Activated CD4-positive, alpha-beta T cell treated with anti-CD3 and anti-CD28 coated beads, Interleukin-2, amount 50 U/mL, for 1 hour (primary cell): Measurements from ENCODE around the gene CENPP.

ENCODE experiments used
- DNase-seq: peaks from one replicate; pipeline ENCODE4 v3.0.0-alpha.2; 2020

CENPP gene

DNA sequence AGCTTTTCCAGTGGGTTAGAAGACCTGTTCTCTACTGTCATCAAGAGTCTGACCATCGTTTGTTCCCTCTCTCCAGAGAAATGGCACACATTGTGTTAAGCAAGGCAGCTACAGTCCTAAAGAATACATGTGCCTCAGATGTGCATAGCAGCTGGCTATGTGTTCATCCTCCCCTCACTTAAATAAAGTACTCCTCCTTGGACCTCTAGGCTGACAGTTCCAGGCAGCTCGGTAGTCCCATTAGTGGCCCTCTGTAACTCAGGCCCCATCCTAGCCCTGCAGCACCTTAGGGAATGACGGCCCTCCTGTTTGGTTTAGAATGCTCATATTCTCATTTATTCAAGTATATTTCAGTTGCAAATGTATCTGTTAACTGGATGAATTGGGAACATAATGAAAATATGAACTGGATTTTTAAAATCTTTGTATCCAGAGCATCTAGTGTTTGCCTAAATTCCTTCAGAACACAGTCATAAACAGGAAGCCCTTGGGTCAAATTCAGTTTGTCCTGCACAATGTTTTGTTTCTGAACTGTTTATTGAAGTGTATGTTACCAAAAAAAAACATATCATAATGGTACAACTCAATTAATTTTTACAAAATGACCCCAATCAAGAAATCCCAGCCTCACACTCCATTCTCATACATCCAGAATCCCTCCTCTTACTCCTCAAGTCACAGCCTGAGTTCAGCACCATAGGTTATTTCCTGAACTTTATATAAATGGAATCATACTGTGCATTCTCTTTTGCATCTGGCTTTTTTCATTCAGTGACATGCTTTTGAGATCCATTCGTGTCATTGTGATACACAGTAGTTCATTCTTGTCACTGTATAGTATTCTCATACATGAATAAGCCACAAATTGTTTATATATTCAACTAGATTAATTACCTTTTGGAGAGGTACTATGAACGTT is 158.1 kb downstream of the CENPP start:
- no peak for DNase-seq

DNA sequence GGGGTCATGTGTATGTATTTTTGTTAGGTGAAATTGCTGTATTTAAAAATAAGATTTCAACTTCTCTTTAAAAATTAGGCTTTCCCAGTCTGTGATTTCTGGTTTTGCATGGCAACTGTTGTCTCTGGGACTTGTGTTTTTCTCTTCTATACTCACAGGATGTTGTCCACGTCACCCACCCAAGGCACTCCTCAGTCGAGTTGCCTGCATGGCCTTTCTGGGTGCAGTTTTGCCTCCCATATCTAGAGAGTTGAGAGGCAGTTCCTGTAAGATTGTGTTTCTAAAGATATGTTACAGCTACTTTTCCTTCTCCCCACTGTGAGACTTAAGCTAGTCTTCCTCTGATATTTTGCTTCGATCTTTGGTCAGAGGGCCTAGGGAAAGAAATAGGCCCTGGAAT is 158.8 kb downstream of the CENPP start:
- no peak for DNase-seq

- no peak for DNase-seq
Measured at GRCh38 chr9:92486371-92486770, 160.6 kb downstream of the CENPP start.

- DNase-seq = no peak
Measured at GRCh38 chr9:92488681-92489550, 163.2 kb downstream of the CENPP start.

DNA sequence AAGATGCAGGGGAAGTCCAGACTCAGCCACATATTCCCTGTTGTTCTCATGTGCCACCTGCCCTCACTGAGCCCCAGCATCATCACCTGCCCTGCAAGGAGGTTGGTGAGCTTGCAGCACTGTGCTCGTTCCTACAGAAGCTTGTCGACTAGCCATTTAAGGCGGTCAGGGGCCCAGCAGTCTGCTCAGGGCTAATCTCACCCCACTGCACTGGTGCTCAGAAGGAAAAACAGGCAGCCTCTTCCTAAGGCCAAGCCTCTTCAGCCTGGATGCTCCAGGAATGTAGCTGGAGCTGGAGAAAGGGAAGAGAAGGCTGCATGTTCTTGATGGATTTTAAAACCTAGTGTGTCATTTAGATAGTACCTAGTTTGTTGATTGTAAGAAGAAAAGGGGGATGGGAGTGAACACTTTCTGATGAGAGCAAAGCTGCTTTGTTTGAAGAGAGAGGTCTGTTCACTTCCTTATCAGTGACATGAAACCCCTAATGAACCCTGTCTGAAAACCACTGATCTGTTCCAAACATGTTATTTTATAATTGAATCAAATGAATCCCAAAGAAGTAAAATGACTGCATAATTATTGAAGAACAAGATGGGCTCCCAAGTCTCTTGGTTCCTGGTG is 167.1 kb downstream of the CENPP start:
- no peak for DNase-seq

DNA sequence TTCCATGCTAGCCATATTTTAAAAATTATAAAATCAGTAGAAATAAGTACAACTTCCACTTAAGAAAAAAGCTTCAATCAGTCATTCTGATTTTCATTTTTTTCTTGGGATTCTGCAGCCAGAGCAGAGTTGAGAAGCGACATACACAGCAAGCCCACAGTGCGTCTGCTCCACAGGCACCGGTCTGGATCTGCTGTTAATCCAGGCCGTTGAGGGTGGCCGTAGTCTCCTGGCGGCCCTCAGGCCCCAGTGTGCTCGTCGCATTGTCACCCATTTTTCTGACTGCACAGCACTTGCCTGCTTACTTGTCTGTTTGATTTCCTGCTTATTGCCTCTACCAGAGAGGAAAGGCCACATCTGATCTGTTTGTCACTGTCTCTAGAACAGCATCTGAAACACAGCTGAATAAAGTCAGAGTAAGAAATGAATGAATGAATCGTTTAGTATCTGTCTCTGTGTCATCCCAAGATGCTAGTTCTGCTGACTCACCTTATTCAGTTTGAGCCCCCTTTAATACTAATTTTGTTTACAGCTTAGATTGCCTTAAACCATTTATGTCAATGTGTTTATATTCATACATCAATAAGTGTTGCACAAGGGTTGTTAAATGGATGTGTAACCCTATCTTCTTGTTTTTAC is 168.1 kb downstream of the CENPP start:
- DNase-seq = no peak

GRCh38 chr9:92494856-92495255 is 169.1 kb downstream of the CENPP start:
- DNase-seq = no peak

- no peak for DNase-seq
Measured at GRCh38 chr9:92496396-92497176, 170.8 kb downstream of the CENPP start.

DNA sequence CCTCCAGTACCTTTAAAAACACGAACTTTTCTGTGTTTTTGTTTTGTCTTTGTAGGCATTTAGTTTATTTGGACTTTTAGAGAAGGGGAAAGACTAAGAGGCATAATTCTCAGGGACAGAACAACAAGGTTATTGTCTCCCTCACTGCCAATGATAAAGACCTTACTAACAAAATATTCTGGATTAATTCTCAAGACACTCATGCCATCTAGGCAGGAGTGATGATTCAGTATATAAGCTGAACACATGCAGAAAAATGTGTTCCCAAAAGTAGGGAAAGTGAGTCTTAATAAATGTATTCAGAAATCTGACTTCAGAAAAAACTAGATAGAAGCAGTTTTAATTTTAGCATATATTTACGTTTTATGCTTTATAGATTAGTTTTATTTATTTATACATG is 173.9 kb downstream of the CENPP start:
- DNase-seq = no peak

- DNase-seq = no peak
Measured at GRCh38 chr9:92500725-92501124, 175.0 kb downstream of the CENPP start.

DNA sequence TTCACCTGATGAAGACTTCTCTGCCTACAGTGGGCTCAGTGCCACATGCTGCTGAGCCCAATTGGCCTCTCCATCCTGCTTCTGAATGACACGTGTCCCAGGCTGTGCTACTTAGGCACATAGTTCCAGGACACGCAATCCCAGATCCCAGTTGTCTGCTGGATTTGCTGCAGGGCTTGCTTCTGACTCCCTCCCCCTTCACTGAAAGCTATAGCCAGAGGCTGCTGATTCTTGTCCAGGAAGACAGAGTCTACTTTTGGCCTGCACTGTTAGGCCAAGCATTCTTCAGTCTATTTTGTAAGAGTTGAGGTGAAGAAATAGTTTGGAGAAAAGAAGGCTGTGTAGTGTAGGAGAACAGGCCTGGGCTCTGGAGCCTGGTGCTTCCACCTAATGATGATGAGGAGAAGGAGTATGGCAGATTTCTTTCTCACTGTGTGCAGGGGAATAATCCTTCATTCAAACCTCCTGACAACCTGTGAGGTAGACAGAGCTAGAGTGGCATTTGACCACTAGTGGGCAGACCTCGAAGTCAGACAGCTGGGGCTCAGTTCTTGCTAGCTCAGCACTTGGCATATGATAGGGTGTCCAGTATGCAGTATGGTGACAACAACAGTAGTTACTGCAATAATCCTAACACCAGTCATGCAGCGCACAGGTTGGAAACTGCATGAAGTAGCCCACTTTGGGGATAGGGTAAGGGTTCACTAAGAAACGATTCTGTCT is 176.1 kb downstream of the CENPP start:
- no peak for DNase-seq

GRCh38 chr9:92503156-92503555 is 177.4 kb downstream of the CENPP start:
- no peak for DNase-seq

- no peak for DNase-seq
Measured at GRCh38 chr9:92504881-92505280, 179.1 kb downstream of the CENPP start.

GRCh38 chr9:92506184-92506857 is 180.6 kb downstream of the CENPP start:
- DNase-seq = no peak

DNA sequence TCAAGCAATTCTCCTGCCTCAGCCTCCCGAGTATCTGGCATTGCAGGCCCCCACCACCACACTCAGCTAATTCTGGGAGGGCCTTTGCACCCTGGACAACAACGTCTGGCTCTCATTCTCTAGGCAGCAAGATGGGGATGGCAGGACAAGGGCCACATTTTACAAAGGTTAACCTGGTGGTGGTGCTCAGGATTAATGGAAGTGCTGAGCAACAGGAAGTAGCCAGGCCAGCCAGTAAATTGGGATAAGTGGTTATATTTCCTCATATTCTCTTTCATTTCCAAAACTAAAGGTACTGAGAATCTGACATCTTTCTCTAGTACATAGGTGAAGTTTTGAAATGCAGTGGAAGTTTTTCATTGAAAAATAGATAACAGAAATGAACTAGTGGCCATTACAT is 181.3 kb downstream of the CENPP start:
- no peak for DNase-seq

DNA sequence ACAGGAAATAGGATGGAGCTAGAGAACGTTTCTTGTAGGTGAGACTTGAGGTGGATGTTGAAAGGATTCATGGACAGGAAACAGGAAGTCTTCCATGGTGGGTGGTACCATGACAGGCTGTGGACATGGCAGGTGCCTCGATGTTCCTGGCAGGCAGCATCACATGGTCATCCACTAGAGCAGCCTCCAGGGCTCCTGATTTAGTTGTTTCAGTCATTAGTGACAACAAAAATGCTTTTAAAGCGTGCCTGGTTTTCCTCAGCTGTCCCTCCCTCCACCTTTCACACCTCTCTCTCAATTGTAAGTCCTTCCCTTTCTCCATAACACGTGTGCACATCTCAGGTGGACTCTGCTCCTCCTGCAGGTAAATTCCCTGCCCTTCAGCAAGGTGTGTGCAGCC is 181.7 kb downstream of the CENPP start:
- DNase-seq = no peak

GRCh38 chr9:92508018-92508820 is 182.5 kb downstream of the CENPP start:
- no peak for DNase-seq

GRCh38 chr9:92509050-92509449 is 183.3 kb downstream of the CENPP start:
- no peak for DNase-seq

DNA sequence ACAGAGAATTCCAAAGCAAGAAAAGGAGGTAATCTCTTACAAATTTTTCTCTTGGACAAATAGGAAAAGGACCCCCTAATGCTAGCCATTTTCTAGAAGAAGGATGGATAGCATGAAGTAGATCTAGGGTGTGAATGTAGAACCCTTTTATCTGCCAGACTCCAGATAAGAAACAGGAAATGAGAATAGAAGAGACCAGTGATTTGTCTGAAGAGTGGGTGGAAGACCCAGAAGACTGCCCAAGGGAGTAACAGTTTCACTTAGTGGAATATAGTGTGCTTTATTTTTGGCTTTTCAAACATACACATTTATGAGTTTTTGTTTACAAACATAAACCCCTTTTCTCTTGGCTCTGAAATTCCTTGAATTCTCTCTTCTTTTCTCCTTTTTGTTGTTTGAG is 185.0 kb downstream of the CENPP start:
- no peak for DNase-seq

DNA sequence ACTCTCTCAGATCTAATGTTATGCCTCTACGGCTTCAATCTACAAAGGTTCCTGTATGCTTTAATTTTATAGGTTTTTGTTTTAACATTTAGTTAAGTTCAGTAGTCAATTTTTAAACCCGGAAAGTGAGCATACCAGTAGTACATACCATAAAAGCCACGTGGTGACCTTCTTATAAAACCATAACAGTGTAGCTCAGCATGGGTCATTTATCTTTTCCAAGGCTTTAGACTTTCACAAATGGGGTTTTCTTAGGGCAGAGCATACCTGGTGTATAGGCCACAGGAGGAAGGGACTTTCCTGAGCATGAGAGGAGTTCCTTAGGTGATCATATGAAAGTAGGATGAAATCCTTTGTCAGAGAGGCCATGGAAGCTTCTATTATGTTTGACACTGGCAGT is 186.9 kb downstream of the CENPP start:
- DNase-seq = no peak
